ENCODE data around the gene CARD6. TPM values are rescaled to one million over a fixed set of nuclear protein-coding genes. Genes with fewer than 3 reads are reported as not detected.

The CARD6 gene
- total and polyA plus RNA-seq, 10 of the 15 experiments (the other 5 are each of a cell fraction or from before 2014, with no cell fraction given): 0.29 to 1.2 (median 0.62) TPM

DNA sequence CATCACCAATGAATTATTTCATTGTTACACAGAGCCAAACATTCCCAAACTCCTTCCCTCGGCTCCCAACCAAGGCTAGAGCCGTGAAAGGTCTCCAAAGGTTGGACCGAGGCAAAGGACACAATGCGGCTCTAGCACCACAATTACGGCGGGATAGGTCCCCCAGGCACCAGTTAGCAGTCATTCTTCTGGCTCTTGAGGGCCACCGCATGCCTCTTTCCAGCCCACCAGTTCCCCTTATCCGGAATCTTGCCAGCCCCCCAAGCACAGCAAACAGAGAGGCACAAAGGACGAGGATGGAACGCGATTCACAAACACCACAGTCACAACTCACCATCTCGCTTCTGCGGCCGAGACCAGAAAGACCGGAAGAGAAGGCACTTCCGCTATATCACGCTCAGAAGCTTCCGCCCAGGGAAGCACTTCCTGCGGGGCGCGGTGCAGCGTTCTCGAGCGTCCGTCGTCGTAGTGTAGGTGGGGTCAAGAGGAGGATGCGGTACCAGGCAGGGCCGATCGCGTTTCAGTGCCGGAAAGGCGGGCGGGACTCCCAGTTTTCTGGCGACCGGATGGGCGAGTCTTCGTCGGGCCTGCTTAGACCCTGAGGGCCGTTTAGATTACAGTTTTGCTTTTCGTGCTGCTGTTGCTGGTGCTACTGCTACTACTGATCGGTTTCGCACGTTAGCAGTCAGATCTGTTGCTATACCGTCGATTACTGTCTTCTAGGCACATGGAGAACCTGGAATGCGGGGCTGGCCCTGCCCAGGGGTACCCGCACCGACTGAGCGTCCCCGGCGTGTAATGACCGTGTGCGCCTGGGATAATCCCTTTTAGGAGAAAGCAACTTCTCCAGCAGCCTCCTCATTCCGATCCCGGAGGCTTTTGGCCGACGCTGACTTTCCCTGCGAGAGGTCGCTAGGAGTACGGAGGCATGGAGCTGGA lies 6.0 kb upstream of the CARD6 start, which contains the start of gene RPL37 (continued):
- TF ChIP-seq SKIL (IDR thresholded peaks at IDR 0.05; ENCODE audit: low read depth, poor library complexity, severe bottlenecking) (peak; percentile 67), PAX5 (IDR thresholded peaks at IDR 0.05; ENCODE audit: borderline replicate concordance, low read depth, low read length) (peak; percentile 30; the same call in 1 of the 2 replicates), CHD1 (IDR thresholded peaks at IDR 0.05; ENCODE audit: low read depth, low read length) (no peak), TCF3 (IDR thresholded peaks at IDR 0.05; ENCODE audit: borderline replicate concordance, insufficient read depth, low read depth, low read length) (peak; percentile 79; the same call in 1 of the 2 replicates), ZNF274 (IDR thresholded peaks at IDR 0.05; ENCODE audit: insufficient read depth, insufficient read length) (no peak), ATF7 (IDR thresholded peaks at IDR 0.05; ENCODE audit: low read depth) (peak; percentile 75), SMAD1 (IDR thresholded peaks at IDR 0.05; ENCODE audit: low read depth, partially characterized antibody) (peak; percentile 93), RUNX3 (IDR thresholded peaks at IDR 0.05; ENCODE audit: low read length) (peak; percentile 81), WRNIP1 (IDR thresholded peaks at IDR 0.05; ENCODE audit: borderline replicate concordance, low read depth, low read length) (peak; percentile 88; the same call in 1 of the 2 replicates), NR2C1 (IDR thresholded peaks at IDR 0.05) (peak; percentile 99), SMARCA5 (IDR thresholded peaks at IDR 0.05) (peak; percentile 80; the same call in 1 of the 2 replicates), TCF12 (IDR thresholded peaks at IDR 0.05; ENCODE audit: low read depth, low read length) (peak; percentile 52; the same call in 1 of the 2 replicates), HDGF (IDR thresholded peaks at IDR 0.05) (0 out of 2 replicates have a peak, but pooled peaks have one; percentile 56), YY1 (IDR thresholded peaks at IDR 0.05; ENCODE audit: low read depth, low read length) (peak; percentile 83), MYB (IDR thresholded peaks at IDR 0.05; ENCODE audit: borderline replicate concordance, low read depth, low read length) (peak; percentile 63; the same call in 1 of the 2 replicates), LARP7 (IDR thresholded peaks at IDR 0.05) (peak; percentile 93), RELA (IDR thresholded peaks at IDR 0.05; ENCODE audit: borderline replicate concordance, partially characterized antibody) (peak; percentile 82), TBL1XR1 (IDR thresholded peaks at IDR 0.05; ENCODE audit: low read depth, low read length) (peak; percentile 82; the same call in 1 of the 2 replicates), NKRF (conservative IDR thresholded peaks at IDR 0.05) (peak; percentile 73), TCF7 (IDR thresholded peaks at IDR 0.05; ENCODE audit: borderline replicate concordance) (peak; percentile 64), POLR2AphosphoS2 (IDR thresholded peaks at IDR 0.05; ENCODE audit: low read depth, low read length) (peak; percentile 98), NBN (IDR thresholded peaks at IDR 0.05) (peak; percentile 98), ZNF384 (IDR thresholded peaks at IDR 0.05; ENCODE audit: borderline replicate concordance, low read depth, low read length) (peak; percentile 29; the same call in 1 of the 2 replicates), BRCA1 (IDR thresholded peaks at IDR 0.05; ENCODE audit: low read depth, low read length) (0 out of 2 replicates have a peak, but pooled peaks have one; percentile 30), IKZF1 (conservative IDR thresholded peaks at IDR 0.05) (peak; percentile 96)
- TF ChIP-seq, protein P1, sequence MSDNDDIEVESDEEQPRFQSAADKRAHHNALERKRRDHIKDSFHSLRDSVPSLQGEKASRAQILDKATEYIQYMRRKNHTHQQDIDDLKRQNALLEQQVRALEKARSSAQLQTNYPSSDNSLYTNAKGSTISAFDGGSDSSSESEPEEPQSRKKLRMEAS (IDR thresholded peaks at IDR 0.05; ENCODE audit: low read depth, low read length): peak; percentile 72; the same call in 1 of the 2 replicates

All from GM12878 (cell line).